ENCODE measurements around the gene RFK.
A peak's percentile ranks its signal among the peaks of the same experiment; 100 is the strongest.

RFK gene

DNA sequence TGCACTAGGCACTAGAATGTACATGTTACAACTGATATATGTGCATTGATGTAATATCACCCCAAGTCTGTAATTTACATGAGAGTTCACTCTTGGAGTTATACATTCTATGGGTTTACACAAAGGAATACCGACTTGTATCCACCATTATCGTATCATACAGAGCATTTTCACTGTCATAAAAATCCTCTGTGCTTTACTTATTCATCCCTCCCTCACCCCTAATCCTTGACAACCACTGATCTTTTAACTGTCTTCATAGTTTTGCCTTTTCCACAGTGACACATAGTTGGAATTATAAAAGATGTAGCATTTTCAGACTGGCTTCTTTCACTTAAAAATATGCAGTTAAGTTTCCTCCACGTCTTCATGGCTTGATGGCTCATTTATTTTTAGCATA, 11.1 kb upstream of the RFK start:
- no peak for TF ChIP-seq ZFX (IDR thresholded peaks at IDR 0.05)
- TF ChIP-seq, protein P1, sequence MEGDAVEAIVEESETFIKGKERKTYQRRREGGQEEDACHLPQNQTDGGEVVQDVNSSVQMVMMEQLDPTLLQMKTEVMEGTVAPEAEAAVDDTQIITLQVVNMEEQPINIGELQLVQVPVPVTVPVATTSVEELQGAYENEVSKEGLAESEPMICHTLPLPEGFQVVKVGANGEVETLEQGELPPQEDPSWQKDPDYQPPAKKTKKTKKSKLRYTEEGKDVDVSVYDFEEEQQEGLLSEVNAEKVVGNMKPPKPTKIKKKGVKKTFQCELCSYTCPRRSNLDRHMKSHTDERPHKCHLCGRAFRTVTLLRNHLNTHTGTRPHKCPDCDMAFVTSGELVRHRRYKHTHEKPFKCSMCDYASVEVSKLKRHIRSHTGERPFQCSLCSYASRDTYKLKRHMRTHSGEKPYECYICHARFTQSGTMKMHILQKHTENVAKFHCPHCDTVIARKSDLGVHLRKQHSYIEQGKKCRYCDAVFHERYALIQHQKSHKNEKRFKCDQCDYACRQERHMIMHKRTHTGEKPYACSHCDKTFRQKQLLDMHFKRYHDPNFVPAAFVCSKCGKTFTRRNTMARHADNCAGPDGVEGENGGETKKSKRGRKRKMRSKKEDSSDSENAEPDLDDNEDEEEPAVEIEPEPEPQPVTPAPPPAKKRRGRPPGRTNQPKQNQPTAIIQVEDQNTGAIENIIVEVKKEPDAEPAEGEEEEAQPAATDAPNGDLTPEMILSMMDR (conservative IDR thresholded peaks at IDR 0.05) = no peak
- no peak overlapping the region for H3K27ac ChIP-seq

GRCh38 chr9:76404401-76404800, 10.2 kb upstream of the RFK start:
- TF ChIP-seq, protein P1 (conservative IDR thresholded peaks at IDR 0.05) = no peak
- no peak for TF ChIP-seq ZFX (IDR thresholded peaks at IDR 0.05)
- no peak overlapping the region for H3K27ac ChIP-seq

DNA sequence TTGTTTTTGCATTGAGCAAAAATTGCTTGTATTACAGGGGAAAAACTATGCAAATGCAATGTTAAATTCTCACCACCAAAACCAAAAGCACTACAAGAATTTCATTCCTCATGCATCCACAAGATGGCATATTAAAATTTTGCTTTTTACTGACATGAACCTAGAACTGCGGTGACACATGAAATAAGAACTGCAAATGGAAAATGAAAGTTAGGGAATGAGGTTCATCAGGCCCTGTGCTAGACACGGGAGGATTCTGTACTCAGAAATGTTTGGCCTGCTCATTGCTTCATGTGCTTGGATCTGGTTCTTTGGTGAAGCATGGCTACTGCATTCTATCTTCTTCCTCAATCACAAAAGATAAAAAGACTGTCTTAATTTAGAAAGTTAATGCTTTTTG, 9.1 kb upstream of the RFK start:
- no peak overlapping the region for H3K27ac ChIP-seq

GRCh38 chr9:76401580-76402354, 7.5 kb upstream of the RFK start:
- no peak for TF ChIP-seq ZFX (IDR thresholded peaks at IDR 0.05)
- TF ChIP-seq, protein P1 (conservative IDR thresholded peaks at IDR 0.05) = no peak; the same call in 1 of the 2 replicates
- H3K27ac ChIP-seq = peak overlapping the region; percentile 28; the same call in 1 of the 2 replicates

More for the DNA sequence above, 9.1 kb upstream of the RFK start:
- TF ChIP-seq, protein P1 (conservative IDR thresholded peaks at IDR 0.05) = peak; percentile 82
- no peak for TF ChIP-seq ZFX (IDR thresholded peaks at IDR 0.05)

DNA sequence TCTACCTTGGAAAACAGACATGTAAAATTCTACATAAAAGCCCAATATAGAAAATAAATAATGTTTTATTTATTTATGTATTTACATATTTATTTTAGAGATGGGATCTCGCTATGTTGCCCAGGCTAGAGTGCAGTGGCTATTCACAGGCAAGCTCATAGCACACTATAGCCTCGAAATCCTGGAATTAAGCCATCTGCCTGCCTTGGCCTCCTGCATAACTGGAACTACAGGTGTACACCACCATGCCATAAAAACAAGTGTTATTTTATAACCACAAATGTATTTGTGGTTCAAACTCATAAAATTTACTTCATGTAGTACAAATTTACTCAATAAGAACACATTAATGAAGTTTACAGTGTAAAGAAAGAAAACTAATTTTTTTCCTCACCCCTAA, 7.0 kb upstream of the RFK start:
- TF ChIP-seq, protein P1 (conservative IDR thresholded peaks at IDR 0.05) = no peak
- TF ChIP-seq ZFX (IDR thresholded peaks at IDR 0.05) = no peak

DNA sequence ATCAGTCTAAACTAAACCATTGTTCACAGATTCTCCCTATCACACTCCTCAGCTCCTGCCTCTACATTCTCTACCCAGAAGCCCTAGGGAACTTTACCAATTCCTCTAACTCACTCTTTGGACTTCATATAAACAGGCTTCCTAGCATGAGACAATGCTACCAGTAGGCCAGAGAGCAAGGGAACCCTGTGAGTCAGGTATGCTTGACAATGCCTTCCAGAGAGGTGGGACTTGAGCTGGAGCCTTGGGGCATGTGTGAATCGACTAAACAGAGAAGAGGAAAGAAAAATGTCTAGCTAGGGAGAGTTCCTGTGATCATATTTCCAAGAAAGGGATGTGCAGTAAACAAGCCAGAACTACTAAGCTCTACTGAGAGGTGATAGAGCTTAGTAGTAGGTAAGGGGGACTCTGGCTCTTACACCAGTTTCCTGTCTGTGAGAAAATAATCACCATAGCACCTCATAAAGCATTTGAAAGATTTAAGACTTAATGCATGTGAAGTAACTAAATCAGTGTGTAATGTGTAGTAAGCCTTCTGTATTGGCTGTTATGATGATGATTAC, 6.4 kb upstream of the RFK start:
- no peak overlapping the region for H3K27ac ChIP-seq
- TF ChIP-seq ZFX (IDR thresholded peaks at IDR 0.05) = no peak
- TF ChIP-seq, protein P1 (conservative IDR thresholded peaks at IDR 0.05) = no peak

More for the DNA sequence above, 7.0 kb upstream of the RFK start:
- H3K27ac ChIP-seq = no peak overlapping the region

GRCh38 chr9:76399856-76400255, 5.6 kb upstream of the RFK start:
- no peak overlapping the region for H3K27ac ChIP-seq
- TF ChIP-seq, protein P1 (conservative IDR thresholded peaks at IDR 0.05) = no peak
- no peak for TF ChIP-seq ZFX (IDR thresholded peaks at IDR 0.05)

All from C4-2B (cell line).